ENCODE measurements around the gene DNASE1L1.

The DNASE1L1 gene

DNA sequence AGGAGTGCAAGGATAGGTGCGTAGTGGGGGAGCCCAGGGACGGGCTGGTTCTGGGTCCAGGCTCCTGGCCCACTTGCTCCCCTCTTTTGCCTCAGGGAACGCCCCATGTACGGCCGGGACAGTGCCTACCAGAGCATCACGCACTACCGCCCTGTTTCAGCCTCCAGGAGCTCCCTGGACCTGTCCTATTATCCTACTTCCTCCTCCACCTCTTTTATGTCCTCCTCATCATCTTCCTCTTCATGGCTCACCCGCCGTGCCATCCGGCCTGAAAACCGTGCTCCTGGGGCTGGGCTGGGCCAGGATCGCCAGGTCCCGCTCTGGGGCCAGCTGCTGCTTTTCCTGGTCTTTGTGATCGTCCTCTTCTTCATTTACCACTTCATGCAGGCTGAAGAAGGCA is 28.3 kb downstream of the DNASE1L1 start:
- DNase-seq: no peak

DNA sequence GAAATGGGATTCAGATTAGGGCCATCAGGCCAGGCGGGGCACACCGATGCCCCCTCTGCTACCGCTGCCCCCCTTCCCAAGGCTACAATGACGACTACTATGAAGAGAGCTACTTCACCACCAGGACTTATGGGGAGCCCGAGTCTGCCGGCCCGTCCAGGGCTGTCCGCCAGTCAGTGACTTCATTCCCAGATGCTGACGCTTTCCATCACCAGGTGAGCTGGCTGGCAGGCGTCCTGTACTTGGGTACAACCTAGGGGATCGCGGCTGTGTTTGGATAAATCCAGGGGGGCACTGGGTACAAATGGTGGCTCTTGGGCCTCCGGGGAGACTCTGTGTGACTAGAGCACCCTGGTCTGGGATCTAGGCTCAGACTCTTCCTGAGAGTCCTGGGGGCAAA is 28.9 kb downstream of the DNASE1L1 start:
- DNase-seq: no peak

DNA sequence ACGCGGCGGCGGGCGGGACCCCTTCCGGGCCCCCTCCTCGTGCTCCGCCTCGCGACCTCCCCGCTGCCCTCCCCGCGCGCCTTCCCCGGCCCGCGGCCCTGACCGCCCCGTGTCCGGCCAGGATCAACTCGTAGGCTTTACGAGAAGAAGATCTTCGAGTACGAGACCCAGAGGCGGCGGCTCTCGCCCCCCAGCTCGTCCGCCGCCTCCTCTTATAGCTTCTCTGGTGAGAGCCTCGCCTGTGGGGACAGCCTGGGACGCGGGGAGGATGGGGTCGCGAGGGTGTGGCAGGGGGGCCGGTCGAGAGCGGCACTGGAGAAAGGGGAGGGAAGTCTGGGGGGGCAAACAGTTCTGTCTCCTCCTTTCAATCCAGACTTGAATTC is 29.5 kb downstream of the DNASE1L1 start:
- DNase-seq: no peak

DNA sequence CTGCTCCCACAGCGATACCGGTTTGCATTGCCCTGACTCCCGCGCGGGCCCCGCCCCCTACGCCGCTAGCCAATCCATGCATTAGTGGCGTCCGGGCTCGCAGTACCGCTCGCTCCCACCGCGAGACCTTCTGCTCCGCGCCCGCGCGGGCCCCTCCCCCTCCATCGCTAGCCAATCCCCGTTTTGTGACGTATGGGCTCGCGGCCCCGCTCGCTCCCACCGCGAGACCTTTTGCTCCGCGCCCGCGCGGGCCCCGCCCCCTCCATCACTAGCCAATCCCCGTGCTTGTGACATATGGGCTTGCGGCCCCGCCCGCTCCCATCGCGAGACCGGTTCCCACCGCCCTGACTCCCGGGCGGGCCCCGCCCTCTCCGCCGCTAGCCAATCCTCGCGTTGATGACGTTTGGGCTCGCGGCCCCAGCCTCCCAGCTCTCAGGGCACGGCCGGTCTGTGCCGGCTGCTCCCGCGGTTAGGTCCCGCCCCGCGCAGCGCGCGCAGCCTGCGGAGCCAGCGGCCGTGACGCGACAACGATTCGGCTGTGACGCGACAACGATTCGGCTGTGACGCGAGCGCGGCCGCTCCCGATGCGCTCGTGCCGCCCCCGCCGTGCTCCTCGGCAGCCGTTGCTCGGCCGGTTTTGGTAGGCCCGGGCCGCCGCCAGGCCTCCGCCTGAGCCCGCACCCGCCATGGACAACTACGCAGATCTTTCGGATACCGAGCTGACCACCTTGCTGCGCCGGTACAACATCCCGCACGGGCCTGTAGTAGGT is 30.1 kb downstream of the DNASE1L1 start, which contains the start of gene EMD:
Gene EMD (plus strand): TSS at position 497 of the 770 bp plus-strand sequence. CDS start 190 bp downstream, at position 687.
- peak; percentile 98 for DNase-seq

DNA sequence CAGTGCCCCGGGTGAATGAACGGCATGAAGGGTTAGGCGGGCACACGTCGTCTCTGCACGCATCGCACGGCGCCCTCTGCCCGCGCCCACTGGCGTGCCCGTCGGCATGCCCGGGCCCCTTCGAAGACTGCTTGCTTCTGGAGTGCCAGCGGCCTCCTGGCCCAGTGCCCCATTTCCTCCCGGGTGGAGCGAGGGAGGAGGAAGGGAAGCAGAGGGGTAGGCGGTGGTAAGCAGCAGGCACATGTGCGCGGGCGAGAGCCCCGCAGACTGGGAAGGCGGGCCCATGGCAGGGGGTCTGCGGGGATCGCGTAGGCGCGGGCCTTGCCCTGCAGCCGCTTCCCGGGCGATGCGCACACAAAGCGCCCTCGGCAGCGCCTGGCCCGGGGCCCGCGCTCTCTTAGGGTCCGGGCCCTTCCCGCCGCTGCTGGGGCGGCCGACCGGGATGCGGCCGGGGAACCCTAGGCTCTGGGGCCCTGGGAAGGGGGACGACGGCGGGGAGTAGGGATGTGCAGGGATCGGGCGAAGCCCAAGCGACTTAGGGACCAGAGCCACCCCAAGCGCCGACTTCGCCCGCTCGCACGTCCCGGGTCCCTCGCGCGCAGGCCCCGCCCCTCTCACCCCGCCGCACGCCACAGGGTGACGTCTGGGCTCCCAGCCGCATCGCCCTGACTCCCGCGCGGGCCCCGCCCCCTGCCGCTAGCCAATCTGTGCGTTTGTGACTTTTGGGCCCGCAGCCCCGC is 30.8 kb downstream of the DNASE1L1 start:
- peak; percentile 23 for DNase-seq

DNA sequence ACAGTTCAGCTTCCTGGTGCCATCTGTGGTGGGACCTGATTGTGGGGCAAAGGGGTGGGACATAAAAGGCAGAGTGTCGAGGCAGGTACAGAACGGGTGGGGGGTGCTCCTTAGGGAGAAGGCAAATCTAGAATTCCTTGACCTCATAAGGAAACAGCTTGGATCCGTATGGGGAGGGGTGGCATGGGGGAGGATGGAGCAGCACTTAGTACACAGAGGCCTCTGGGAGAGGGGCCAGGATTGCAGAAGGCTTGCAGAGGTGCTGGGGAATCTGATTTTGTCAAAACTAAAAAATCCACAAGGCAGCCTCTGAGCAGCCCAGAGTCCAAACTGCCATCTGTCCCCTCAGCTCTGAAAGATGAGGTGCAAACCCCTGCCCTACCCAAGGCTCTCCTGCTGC is 32.3 kb downstream of the DNASE1L1 start:
- DNase-seq: no peak

DNA sequence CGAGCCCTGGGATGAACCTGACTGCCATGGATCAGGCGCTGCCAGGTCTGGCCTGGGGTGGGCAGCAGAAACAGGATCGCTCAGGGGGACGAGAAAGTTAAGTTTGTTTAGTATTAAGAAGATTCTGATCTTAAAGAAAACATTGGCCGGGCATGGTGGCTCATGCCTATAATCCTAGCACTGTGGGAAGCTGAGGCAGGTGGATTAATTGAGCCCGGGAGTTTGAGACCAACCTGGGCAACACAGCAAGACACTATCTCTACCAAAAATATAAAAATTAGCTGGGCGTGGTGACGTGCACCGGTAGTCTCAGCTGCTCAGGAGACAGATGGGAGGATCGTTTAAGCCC is 33.9 kb downstream of the DNASE1L1 start:
- no peak for DNase-seq

DNA sequence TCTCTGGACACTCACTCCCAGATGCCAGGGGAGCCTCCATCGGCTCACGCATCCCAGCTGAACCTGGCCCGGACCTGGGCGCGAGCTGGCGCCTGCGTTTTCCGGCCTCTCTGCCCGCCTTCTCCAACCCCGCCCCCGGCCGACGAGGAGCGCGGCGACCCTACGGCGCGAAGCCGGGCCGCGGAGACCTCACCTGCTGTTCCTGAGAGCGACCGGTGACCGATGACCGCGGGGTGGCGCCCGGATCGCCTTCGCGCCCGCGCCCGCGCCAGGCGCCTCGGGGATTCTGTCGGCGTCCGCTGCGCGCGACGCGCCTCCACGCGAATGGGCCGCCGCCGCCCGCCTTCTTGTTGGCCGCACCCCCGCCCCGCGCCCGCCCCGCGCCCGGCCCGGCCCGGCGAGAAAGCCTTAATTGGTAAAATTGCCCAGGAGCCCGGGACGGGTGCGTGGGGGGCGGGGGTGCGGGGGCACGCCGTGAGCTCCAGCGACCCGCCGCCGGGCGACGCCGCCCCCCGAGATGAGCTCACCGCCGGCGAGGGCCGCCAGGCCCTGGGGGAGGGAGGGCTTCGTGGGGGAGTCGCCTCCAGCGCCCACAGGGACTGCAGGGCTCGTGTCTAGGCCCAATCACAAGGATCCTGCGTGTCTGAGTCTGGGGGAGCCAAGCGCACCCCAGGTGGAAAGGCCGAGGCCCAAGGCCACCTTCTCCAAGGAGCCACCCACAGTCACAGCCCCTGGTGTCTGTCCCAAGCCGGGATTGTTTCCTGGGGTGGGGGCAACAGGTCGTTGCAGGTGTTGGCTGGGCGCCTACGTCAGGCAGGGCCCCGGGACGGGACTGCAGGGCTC is 34.5 kb downstream of the DNASE1L1 start, which contains the start of gene FLNA:
Gene FLNA (minus strand): TSS at position 322 of the 843 bp plus-strand sequence. CDS start 3,389 bp downstream, outside the sequence.
- DNase-seq: no peak

DNA sequence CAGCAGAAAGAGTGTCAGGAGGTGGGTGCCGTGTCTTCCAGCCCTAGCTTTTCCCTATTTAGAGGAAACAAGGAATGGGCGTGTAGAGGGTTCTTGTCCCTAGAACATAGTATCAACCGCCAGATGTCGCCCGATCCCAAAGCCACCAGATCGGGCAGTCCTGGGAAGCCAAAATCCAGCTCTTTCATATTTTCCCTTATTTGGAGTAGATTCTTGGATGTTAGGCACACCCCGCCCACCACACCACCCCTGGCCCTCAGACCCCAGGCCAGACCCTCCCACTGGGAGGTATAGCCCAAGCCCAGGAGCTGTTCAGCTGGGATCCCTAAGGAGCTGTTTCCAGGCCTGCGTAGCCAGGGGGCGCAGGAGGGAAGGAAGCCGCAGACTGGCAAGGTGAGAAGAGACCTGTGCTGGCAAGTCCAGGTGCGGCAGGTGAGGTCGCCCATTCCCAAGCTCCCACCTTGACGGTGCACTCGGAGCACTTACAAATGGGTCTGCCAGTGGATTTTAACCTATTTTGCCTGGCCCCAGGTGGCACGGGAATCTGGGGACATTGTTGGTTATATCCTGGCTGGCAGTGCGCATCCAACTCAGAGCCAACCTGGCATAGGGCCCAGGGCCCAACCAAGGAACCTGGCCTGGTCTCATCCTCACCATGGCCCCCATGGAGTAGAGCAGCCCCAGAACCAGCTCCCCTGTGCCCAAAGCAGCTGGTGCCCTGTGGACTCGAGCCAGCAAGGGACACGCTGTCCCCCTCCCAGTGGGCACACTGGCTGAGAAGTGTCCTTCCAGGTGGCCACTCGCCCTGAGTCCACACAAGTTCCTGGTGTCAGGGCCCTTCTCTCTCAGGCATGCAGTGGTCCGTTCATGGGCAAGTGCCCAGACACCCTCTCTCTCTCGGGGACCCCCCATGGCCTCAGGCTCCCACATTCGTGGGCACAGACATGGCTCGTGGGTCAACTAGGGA is 35.4 kb downstream of the DNASE1L1 start:
- peak; percentile 60 for DNase-seq

DNA sequence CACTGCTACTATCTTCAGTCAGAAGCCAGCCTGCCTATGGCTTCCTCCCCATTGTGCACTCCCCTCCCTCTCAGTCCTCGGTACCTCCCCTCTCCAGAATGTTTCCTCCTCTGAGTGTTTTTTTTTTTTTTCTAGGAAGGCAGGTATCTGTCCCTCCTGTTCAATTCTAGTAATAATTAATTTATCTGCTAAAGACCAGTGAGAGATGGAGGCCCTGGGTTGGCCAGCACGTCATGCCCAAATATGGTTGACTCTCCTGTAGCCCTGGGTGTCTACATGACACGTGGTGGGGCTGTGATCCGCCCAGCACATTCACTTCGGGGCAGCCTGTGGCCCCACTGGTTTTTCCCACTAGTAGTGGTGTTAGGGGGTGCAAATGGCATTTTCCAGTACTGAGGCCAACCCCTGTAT is 36.4 kb downstream of the DNASE1L1 start:
- no peak for DNase-seq

DNA sequence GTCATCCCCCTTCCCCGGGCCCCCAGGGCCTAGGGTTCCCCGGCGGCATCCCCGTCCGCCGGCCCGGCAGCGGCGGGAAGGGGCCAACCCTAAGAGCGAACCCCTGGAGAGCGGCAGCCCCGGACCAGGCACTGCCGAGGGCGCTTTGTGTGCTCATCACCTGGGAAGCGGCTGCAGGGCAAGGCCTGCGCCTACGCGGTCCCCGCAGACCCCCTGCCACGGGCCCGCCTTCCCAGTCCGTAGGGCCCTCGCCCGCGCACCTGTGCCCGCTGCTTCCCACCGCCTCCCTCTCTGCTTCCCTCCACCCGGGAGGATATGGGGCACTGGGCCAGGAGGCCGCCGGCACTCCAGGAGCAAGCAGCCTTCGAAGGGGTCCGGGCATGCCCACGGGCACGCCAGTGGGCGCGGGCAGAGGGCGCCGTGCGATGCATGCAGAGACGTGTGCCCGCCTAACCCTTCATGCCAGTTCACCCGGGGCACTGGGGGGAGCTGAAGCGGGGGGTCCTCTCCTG is 37.2 kb downstream of the DNASE1L1 start:
- no peak for DNase-seq

DNA sequence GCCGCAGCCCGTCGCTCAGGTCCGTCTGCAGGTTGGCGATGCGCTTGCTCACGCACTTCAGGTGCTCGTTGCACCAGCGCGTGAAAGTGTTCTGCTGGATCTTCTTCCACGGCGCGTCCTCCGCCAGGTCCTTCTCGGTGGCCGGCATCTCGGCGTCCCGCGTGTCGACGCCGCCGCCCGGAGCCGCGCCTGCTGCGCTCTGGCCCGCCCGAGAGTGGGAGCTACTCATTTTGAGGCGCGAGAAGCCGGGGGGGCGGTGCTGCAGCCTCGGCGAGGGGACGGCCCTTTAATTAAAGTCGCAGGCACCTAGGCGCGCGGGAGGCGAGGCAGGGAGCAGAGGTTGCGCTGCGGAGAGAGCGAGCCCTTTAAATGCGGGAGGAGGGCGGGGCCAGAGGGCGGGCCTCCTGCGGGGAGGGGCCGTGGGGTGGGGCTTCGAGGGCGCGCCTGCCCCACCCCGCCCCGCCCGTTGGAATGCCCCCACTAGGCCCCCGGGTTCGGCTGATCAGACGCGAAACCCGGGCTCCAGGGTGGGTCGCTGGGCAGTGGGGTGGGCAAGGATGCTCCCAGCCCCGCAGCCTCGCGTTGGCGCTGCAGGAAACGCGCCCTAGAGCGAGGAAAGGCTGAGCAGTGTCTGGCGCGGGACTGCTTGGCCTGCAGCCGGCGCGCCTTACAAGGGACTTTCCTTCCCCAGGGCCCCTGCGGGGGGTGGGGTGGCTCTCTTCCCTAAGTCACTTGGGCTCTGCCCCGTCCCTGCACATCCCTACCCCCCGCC is 37.9 kb downstream of the DNASE1L1 start:
- DNase-seq: peak; percentile 48

DNA sequence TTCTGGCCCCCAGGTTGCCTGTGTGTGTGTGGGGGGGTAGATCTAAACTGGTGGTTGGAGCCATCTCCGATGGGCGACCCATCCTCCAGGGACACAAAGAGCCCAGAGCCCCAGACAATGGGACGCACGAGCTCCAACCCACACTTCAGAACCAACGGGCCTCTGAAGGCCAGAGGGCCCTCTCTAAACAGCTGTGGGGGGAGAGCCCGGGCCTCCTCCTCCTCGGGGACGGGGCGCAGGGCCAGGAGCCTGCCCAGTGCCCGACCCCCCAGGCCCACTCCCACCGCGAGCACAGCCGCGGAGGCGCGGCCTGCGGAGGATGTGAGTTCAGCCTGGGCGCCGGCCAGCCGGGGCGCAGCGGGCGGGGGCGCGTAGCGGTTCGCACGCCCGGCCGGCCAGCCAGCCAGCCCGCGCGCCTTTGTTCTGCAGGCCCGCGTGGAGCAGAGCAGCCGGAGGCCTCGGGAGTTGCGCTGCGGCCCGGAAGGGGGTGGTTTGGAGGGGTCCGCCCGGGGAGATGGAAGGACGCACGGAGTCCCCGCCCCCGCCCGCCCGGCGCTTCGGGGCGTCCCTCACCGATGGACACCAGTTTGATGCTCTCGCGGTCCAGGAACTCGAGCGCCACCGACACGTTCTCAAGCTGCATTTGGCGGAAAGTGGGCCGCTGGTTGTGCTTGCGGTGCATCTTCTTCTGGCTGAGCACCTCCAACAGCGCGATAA is 38.6 kb downstream of the DNASE1L1 start:
- no peak for DNase-seq

DNA sequence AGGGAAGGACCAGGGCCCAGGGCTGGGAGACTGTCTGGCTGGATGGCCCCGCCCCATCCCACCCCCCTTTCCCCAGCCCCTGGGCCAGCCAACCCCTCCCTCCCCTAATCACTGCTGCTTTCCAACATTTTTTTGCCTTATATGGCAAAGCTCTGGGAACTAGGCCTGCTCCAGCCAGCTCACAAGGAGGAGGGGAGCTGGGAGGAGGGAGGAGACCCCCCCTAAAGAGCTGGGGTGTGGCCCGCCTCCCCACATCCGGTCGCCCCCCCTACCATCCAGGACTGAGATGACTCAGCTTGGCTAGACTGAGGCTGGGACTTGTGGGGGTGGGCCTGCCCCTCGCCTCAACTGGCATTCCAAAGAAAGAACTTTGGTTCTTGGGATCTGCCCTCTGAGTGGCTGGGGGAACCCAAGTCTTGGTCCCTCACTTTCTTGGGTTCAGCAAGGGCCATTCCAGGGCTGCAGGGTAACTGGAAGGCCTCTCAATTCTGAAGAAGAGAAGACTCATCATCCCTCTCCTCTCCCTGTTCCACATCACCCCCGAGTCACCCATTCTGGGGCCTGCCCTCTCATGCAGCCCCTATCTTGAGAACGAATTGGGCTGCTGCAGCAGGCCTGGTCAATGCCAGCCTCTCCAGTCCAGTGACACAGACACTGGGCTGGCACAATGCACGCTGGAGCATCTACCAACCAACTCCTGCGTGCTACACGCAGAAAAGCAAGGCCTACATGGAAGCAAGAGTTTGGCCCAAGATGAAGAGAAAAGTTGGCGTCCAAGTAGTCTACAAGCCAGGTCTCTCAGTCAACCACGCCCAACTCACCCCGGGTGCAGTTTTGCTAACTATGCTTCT is 39.4 kb downstream of the DNASE1L1 start:
- peak; percentile 17 for DNase-seq

DNA sequence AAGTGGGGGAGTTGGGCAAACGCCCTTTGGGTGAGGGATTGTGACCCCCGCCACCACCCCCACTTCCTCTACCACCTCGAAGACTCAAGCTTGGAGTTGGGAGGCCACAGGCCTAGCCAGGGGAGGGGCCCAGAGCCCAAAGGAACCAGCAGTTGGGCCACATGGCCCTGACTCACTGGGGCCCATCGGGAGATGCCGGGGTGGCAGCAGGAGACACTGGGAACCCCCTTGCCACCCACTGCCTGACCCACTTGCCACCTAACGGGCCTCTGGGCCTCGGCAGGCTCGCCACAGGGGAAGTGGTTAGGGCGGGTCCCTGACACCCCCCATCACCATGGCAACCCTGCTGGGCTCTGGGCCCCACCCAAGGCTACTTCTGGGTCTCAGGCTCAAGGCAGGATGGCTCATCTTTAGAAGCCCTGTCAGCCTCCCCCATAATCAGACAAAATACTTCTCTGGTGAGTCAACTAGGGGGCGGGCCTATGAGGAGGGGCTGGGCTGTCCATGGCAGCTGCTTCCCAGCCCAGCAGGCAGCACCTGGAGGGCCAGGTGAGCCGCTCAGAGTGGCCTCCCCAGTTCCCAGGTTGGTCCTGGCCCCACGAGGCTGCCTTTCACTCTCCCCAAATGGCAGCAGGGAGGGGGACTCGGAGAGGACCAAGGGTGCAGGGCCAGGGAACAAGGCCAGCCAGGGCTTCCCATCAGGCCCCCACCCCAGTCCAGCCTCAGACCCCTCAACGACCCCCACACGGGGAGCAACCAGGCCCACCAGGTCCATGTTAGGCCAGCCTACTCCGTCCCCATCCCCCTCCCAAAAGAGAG is 40.2 kb downstream of the DNASE1L1 start:
- peak; percentile 16 for DNase-seq

DNA sequence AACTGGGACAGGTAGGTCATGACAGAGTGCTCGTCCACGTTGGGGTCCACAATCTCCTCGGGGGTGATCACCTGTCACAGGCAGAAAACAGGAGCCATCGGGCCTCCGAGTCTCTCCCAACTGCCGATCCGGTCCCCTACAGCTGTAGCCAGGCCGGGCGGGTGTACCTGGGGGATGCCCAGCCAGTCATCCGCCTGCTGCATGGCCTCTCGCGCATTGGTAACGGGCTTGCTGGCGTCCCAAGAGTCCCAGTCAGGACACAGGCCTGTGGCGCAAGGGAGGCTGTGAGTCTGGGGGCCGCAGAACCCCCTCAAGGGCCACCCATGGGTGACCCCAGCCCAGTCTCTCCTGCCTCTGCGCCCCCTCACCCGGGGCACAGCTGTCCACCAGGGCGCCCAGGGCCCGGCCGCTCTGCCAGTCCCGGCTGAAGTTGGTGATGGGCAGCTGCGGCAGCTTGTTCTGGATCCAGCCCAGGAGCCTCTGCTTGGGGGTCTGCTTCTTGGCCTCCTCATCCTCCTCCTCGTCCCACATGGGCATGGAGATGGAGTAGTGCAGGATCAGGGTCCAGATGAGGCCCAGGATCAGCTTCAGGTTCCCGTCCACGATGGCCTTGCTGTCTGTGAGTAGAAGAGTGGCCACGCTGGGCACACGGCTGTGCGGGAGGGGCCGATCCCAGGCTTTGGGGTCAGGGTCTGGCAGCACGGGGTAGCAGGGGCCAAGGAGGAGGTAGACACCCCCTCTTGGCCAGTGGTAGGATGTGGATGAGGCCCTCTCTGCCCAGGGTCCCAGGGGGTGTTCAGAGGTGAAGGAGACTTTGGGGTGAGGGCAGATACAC is 41.4 kb downstream of the DNASE1L1 start:
- no peak for DNase-seq

DNA sequence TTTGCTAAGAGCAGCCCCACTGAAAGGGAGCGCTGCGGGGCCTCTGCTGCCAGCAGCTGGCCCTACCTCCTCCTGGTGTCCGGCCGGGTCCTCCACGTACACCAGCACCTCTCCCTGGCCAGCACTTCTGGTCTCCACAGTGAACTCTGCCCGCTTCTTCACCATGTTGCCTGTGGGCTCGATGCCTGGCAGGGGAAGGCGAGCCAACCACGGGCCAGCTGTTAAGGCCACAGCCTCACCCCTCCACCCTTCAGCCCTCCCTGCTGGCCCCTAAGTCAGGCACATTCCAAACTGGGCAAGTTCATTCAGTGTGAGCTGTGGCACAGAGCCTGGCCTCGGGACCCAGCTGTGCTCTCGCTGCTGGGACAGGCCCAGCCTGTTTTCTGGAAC is 42.4 kb downstream of the DNASE1L1 start:
- no peak for DNase-seq

All from DMS79 (cell line).